Caki2 (cell line): ENCODE results near the gene PLEKHG4. TPM values are rescaled to one million over a fixed set of nuclear protein-coding genes. Genes with fewer than 3 reads are reported as not detected.

Experiments
- DNase-seq: peaks from one replicate; pipeline ENCODE4 v3.0.0-alpha.2; 2015; ENCODE audit warnings: low read depth
- in situ Hi-C: cut with HindIII; loops from 2 replicates; pipeline ENCODE4 v1.10.0; 2016; ENCODE audit warnings: low sequenced_read_pairs, low pct_unique_long_range_greater_than_20kb, mixed read lengths
- total RNA-seq: library from RNA; depleted of rRNA; stranded (reverse); fragments of >200 nt; shearing (Covaris generic); gene quantifications from 2 replicates; pipeline ENCODE4 v1.2.3, GENCODE V29; 2014; ENCODE audit warnings: low replicate concordance; rRNA removed

The PLEKHG4 gene
- total RNA-seq, 1 experiment from 2014 or later, result 20.5 TPM

- DNase-seq, result no peak
- in situ Hi-C loops, result no loop called here
These were observed 24.7 kb downstream of the PLEKHG4 start for GRCh38 chr16:67304020-67304419.

- DNase-seq, result no peak
- in situ Hi-C loops, result no loop called here
These were observed 26.1 kb downstream of the PLEKHG4 start for GRCh38 chr16:67305216-67306071.

GRCh38 chr16:67310561-67310960, 31.2 kb downstream of the PLEKHG4 start:
- in situ Hi-C loops, result no loop called here
- DNase-seq, result no peak

GRCh38 chr16:67311607-67312488, 32.5 kb downstream of the PLEKHG4 start:
- in situ Hi-C loops, result no loop called here
- DNase-seq, result peak; percentile 98

GRCh38 chr16:67312719-67313118, 33.4 kb downstream of the PLEKHG4 start:
- in situ Hi-C loops, result no loop called here
- no peak for DNase-seq

- in situ Hi-C loops, result no loop called here
- DNase-seq, result no peak
These were observed 38.5 kb downstream of the PLEKHG4 start for GRCh38 chr16:67317853-67318252.

GRCh38 chr16:67326115-67326471, 46.8 kb downstream of the PLEKHG4 start:
- in situ Hi-C loops, result no loop called here
- no peak for DNase-seq

- in situ Hi-C loops, result no loop called here
- DNase-seq, result peak; percentile 83
These were observed 47.4 kb downstream of the PLEKHG4 start, which contains the start of the genes KCTD19 and LRRC36 for GRCh38 chr16:67326472-67327309. Gene KCTD19, minus strand, starts transcription at chr16:67326741. Its CDS starts 34 bp downstream, at chr16:67326707. Gene LRRC36, plus strand, starts transcription at chr16:67326815. Its CDS starts 48 bp downstream, at chr16:67326863.

GRCh38 chr16:67327743-67328142, 48.4 kb downstream of the PLEKHG4 start:
- no peak for DNase-seq
- in situ Hi-C loops, result no loop called here

GRCh38 chr16:67329901-67330300, 50.6 kb downstream of the PLEKHG4 start:
- peak; percentile 43 for DNase-seq
- in situ Hi-C loops, result no loop called here

- DNase-seq, result no peak
- in situ Hi-C loops, result no loop called here
These were observed 54.0 kb downstream of the PLEKHG4 start for GRCh38 chr16:67333315-67333714.

GRCh38 chr16:67336116-67336515, 56.8 kb downstream of the PLEKHG4 start:
- in situ Hi-C loops, result no loop called here
- no peak for DNase-seq

GRCh38 chr16:67336648-67337047, 57.3 kb downstream of the PLEKHG4 start:
- peak; percentile 39 for DNase-seq
- in situ Hi-C loops, result no loop called here

Other genes with a start within 250 kb of the PLEKHG4 start
- 10.3 and 12.0 TPM in 2 replicates for gene PHAF1, start 169.6 kb upstream of the PLEKHG4 start, total RNA-seq
- 1.1 and 3.3 TPM in 2 replicates for gene B3GNT9, start 128.5 kb upstream of the PLEKHG4 start, total RNA-seq
- gene TRADD, start 119.6 kb upstream of the PLEKHG4 start, total RNA-seq, result 58.8 and 77.6 TPM in 2 replicates
- gene FBXL8, start 119.6 kb upstream of the PLEKHG4 start, total RNA-seq, result 19.4 and 26.5 TPM in 2 replicates
- gene HSF4, start 114.8 kb upstream of the PLEKHG4 start, total RNA-seq, result 16.5 and 25.6 TPM in 2 replicates
- 114 and 120 TPM in 2 replicates for gene NOL3, start 109.0 kb upstream of the PLEKHG4 start, total RNA-seq
- gene MATCAP1, start 95.6 kb upstream of the PLEKHG4 start, total RNA-seq, result 10.1 and 25.8 TPM in 2 replicates
- not detected in 2 replicates for gene EXOC3L1, start 89.4 kb upstream of the PLEKHG4 start, total RNA-seq
- gene E2F4, start 87.4 kb upstream of the PLEKHG4 start, total RNA-seq, result 58.8 and 91.2 TPM in 2 replicates
- gene ELMO3, start 80.4 kb upstream of the PLEKHG4 start, total RNA-seq, result 1.5 and 1.9 TPM in 2 replicates
- gene TMEM208, start 52.4 kb upstream of the PLEKHG4 start, total RNA-seq, result 75.8 and 97.1 TPM in 2 replicates
- 4.1 and 6.2 TPM in 2 replicates for gene FHOD1, start 32.1 kb upstream of the PLEKHG4 start, total RNA-seq
- not detected in 2 replicates for gene SLC9A5, start 30.6 kb upstream of the PLEKHG4 start, total RNA-seq
- gene KCTD19, start 47.2 kb downstream of the PLEKHG4 start, total RNA-seq, result 0.49 and 5.7 TPM in 2 replicates
- gene LRRC36, start 47.3 kb downstream of the PLEKHG4 start, total RNA-seq, result 0.37 TPM in 1 of 2 replicates, not detected in the other
- gene TPPP3, start 114.0 kb downstream of the PLEKHG4 start, total RNA-seq, result 4.6 and 22.3 TPM in 2 replicates
- 6.3 and 13.5 TPM in 2 replicates for gene ZDHHC1, start 136.9 kb downstream of the PLEKHG4 start, total RNA-seq
- gene HSD11B2, start 151.6 kb downstream of the PLEKHG4 start, total RNA-seq, result not detected in 2 replicates
- gene ATP6V0D1, start 201.6 kb downstream of the PLEKHG4 start, total RNA-seq, result 39.7 and 71.5 TPM in 2 replicates
- gene AGRP, start 204.0 kb downstream of the PLEKHG4 start, total RNA-seq, result not detected in 2 replicates
- 3.4 and 11.0 TPM in 2 replicates for gene RIPOR1, start 249.3 kb downstream of the PLEKHG4 start, total RNA-seq